GM12864 (cell line): ENCODE measurements around the gene TRA2A.
"Not testable (repeated sequence)": the region's sequence is repeated elsewhere in the genome, so short reads cannot be mapped to it uniquely, and the experiment has no call there.

Source experiments
- DNase-seq: peaks from one replicate; pipeline ENCODE4 v3.0.0-alpha.2; 2011; ENCODE audit warnings: low read depth
- H3K4me3 ChIP-seq: 2 replicates; pipeline ENCODE4 v1.5.1; 2011; ENCODE audit warnings: mild to moderate bottlenecking, low read depth, low read length, control low read depth
- TF ChIP-seq, protein P1 (sequence below): IDR thresholded peaks from 2 replicates; pipeline ENCODE4 v1.5.1; 2011; ENCODE audit warnings: low read depth, mild to moderate bottlenecking, moderate library complexity, low read length, control low read depth, inconsistent platforms; ENCODE audit errors: missing control alignments

TRA2A gene

DNA sequence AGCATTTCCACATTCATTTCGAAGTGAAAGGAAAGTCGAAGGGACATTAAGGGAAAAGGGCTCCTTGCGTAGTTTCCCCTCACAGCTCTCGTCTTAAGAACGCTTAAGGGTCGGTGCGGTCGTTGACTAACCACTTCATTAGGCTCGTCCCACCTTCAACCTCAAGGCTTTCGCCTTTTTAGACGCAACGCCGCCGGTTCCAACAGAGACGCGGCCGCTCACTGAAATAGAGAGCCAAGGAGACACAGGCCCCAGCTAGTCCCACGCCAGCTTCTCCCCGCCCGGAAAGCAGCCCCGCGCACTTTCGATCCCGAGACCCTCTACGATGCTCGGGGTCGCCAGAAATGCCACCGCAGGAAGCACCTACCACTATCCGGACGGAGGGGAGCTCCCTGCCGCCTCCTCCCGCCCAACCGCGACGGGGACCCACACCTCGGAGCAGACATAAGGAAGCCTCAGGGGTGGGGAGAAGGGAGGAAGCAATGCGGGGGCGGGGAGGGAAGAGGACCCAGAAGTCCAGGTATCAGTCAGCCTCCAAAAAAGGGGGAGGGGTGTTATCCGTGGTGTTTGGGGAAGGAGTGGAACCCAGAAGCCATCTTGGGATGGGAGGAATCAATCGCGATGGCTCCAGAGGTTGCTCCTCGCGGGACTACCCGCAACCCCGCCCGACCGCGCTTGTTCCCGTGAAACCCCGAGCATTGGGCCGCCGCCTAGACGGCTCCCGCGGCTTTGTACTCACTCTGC lies 559 bp downstream of the TRA2A start:
- peak overlapping the region; percentile 92 for H3K4me3 ChIP-seq
- TF ChIP-seq, protein P1, sequence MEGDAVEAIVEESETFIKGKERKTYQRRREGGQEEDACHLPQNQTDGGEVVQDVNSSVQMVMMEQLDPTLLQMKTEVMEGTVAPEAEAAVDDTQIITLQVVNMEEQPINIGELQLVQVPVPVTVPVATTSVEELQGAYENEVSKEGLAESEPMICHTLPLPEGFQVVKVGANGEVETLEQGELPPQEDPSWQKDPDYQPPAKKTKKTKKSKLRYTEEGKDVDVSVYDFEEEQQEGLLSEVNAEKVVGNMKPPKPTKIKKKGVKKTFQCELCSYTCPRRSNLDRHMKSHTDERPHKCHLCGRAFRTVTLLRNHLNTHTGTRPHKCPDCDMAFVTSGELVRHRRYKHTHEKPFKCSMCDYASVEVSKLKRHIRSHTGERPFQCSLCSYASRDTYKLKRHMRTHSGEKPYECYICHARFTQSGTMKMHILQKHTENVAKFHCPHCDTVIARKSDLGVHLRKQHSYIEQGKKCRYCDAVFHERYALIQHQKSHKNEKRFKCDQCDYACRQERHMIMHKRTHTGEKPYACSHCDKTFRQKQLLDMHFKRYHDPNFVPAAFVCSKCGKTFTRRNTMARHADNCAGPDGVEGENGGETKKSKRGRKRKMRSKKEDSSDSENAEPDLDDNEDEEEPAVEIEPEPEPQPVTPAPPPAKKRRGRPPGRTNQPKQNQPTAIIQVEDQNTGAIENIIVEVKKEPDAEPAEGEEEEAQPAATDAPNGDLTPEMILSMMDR = no peak
- DNase-seq = peak; percentile 30

DNA sequence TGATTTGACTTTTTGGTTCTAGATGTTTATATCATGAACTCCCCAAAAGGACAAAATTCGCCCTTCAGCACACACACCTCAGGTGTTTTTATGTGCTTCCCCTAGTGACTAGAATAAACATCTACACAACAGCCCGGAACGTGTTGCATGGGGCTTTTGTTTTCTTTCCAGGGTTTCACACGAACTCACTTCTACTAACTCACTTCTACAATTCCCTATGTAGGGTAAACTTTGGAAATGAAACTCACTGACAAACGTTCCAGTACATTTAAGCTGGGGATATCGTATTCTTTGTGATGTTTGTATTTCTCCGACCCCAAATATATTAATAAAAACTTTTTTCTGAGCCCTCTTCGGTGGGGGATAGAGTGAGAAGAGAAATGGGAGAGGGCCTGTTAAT lies 1.4 kb downstream of the TRA2A start:
- TF ChIP-seq, protein P1 = peak; percentile 24
- DNase-seq = peak; percentile 45
- H3K4me3 ChIP-seq = peak overlapping the region; percentile 92

DNA sequence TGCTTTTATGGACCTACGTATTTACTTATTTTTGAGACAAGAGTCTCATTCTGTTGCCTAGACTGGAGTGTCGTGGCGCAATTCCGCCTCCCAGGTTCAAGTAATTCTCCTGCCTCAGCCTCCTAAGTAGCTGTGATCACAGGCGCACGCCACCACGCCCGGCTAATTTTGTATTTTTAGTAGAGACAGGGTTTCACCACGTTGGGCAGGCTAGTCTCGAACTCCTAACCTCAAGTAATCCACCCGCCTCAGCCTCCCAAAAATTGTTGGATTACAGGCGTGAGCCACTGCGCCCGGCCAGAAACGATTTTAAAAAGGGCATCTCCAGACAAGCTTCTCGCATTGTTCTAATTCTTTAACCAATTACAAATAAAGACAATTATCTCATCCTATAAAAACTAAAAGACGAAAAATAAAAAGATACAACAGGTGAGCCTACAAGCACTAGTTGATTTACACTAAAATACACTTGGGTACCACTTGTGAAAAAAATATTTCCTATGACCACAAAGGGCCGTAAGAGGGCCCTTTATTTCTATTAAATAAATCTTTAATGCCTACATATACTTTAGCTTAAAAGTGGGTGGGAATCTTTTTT lies 2.4 kb downstream of the TRA2A start:
- H3K4me3 ChIP-seq = peak overlapping the region; percentile 92
- DNase-seq = no peak
- TF ChIP-seq, protein P1 = no peak

DNA sequence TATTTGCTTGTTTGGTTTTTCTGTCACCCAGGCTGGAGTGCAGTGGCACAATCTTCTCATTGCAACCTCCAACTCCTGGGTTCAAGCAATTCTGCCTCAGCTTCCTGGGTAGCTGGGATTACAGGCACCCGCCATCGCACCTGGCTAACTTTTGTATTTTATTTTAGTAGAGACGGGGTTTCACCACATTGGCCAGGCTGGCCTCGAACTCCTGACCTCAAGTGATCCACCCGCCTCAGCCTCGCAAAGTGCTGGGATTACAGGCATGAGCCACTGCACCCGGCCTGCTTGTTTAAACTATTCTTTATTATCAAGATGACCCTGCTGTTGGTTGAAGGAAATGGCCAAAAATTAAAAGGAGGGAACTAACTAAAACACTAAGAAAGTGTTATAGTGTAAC lies 6.2 kb downstream of the TRA2A start:
- not testable (repeated sequence) for H3K4me3 ChIP-seq, DNase-seq

DNA sequence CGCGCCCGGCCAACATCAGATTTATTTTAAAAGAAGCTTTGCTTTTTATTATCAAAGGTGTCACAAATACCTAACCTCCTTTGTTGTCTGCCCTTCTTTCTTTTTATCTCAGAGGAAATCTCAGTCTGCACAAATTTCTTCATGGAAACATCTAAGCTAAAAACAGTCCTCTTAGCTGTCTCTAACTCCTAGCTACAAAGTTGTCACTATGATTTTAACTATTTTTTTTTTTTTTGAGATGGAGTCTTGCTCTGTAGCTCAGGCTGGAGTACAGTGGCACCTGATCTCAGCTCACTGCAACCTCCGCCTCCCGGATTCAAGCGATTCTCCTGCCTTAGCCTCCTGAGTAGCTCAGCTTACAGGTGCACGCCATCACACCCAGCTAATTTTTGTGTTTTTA lies 7.3 kb downstream of the TRA2A start:
- TF ChIP-seq, protein P1 = no peak
- DNase-seq = no peak
- no peak overlapping the region for H3K4me3 ChIP-seq

DNA sequence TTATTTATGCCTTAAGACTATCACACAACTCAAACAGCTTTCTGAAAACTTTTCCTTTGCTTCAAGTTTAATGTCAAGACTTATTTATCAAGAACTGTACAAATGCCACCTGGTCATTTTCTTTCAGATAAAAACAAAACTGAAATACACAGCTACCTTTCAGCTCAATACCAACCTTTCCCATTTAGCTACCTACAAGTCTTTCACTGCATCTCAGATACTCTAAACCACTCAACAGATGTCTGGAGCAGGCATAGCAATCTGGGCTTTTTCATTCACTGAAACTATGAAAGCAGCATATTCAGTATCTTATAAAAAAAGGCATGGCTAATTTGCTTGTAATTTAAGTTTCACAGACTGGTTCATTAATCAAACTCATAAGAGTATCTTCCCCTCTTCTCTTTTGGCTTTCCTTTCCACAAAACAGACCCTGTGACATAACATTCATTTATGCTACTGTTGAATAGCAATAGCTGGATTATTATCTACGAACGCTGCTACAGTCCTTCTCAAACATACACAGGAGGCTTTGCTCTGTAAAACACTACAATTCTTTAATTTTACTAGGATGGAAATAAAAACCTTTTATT lies 8.2 kb downstream of the TRA2A start:
- DNase-seq = no peak
- TF ChIP-seq, protein P1 = no peak
- no peak overlapping the region for H3K4me3 ChIP-seq

DNA sequence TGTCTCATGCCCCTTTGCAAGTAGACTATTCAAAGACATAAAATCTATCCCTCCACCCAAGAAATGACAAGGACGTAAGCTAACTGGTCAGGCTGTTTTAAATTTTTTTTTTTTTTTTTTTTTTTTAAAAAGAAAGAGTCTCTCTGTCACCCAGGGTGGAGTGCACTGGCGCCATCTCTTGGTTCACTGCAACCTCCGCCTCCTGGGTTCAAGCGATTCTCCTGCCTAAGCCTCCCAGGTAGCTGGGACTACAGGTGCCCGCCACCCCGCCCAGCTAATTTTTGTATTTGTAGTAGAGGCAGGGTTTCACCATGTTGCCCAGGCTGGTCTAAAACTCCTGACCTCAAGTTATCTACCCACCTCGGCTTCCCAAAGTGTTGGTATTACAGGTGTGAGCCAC lies 11.2 kb downstream of the TRA2A start:
- H3K4me3 ChIP-seq = no peak overlapping the region
- no peak for DNase-seq
- TF ChIP-seq, protein P1 = no peak
